Measurements from ENCODE around the gene EOLA2.
A peak's percentile ranks its signal among the peaks of the same experiment; 100 is the strongest.

The EOLA2 gene

DNA sequence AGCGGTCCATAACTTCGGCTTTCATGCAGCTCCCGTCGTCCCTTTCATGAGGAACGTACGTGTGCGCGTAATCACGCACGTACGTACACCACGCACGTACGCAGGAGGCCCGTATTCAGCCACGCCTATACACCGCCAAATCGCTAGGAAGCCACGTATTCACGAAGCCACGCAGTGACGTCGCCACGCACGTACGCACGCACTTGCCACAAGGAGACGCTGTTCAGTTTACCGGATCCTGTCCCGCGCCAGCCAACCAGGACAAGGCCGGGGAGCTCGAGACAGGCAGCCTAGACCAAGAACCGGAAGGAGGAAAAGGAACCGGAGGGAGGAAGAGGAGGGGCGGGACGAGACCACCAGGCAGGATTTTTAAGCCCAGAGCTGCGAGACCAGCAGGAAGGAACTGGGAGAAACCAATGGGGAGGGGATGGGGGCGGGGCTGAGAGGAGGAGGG lies at the start of gene EOLA2:
Gene EOLA2, minus strand, starts transcription at position 65 of the 454 bp plus-strand sequence. CDS start 4,617 bp downstream, outside the sequence.
- TF ChIP-seq RARB (CRISPR knock-in tag; IDR thresholded peaks at IDR 0.05) (no peak), ZFP3 (CRISPR knock-in tag; IDR thresholded peaks at IDR 0.05) (no peak), TCF4 (CRISPR knock-in tag; IDR thresholded peaks at IDR 0.05; ENCODE audit: borderline replicate concordance) (no peak), GLIS3 (CRISPR knock-in tag; IDR thresholded peaks at IDR 0.05) (no peak), TOX (CRISPR knock-in tag; IDR thresholded peaks at IDR 0.05; ENCODE audit: borderline replicate concordance) (no peak), BACH2 (CRISPR knock-in tag; IDR thresholded peaks at IDR 0.05; ENCODE audit: borderline replicate concordance) (no peak), ZNF565 (CRISPR knock-in tag; conservative IDR thresholded peaks at IDR 0.05; ENCODE audit: low read depth) (no peak), ISL1 (CRISPR knock-in tag; IDR thresholded peaks at IDR 0.05) (no peak), CSDC2 (CRISPR knock-in tag; IDR thresholded peaks at IDR 0.05) (no peak), ZC3H10 (CRISPR knock-in tag; IDR thresholded peaks at IDR 0.05) (no peak), ZNF8 (CRISPR knock-in tag; IDR thresholded peaks at IDR 0.05) (no peak), CSRNP3 (CRISPR knock-in tag; IDR thresholded peaks at IDR 0.05) (no peak), TSHZ2 (CRISPR knock-in tag; IDR thresholded peaks at IDR 0.05) (no peak), ZNF70 (CRISPR knock-in tag; IDR thresholded peaks at IDR 0.05) (no peak)
- TF ChIP-seq, protein P1, sequence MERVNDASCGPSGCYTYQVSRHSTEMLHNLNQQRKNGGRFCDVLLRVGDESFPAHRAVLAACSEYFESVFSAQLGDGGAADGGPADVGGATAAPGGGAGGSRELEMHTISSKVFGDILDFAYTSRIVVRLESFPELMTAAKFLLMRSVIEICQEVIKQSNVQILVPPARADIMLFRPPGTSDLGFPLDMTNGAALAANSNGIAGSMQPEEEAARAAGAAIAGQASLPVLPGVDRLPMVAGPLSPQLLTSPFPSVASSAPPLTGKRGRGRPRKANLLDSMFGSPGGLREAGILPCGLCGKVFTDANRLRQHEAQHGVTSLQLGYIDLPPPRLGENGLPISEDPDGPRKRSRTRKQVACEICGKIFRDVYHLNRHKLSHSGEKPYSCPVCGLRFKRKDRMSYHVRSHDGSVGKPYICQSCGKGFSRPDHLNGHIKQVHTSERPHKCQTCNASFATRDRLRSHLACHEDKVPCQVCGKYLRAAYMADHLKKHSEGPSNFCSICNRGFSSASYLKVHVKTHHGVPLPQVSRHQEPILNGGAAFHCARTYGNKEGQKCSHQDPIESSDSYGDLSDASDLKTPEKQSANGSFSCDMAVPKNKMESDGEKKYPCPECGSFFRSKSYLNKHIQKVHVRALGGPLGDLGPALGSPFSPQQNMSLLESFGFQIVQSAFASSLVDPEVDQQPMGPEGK (CRISPR knock-in tag; IDR thresholded peaks at IDR 0.05; ENCODE audit: borderline replicate concordance): no peak
- ATAC-seq: peak; percentile 69

DNA sequence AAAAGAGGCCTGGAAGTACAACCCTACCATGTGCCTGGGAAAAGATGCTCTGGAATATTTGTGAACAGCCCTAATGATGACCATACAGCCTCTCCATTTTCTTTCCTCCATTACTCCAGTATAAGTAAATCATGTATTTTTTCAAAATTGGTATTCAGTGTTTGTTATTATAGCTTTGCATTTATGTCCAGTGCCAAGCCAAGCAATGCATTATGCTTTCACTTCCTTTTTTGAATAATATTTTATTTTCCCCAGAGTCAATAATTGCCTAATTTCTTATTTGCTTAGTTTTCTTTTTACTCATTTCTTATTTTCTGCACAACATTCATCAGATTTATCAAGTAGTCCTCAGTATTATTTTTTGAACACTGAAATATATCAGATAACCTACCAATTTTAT lies 49.3 kb upstream of the EOLA2 start:
- no peak for ATAC-seq

DNA sequence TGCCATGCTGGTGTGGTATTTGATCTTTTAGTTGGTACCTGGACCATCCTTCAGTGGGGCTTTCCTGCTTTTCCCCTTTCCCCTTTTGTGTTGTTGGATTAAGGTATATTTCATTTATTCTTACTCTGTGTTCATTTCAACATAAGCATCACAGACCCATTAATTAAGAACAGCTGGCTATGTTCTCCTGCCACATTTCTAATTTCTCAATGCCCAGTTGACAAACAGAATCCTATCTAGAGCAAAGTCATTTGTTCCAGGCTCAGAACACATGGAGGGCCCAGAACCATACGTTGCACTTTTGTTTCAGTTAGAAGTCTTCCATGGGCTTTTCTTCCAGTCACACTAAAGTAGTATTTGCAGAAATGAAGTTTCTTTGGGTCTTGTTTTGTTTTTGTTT lies 46.1 kb upstream of the EOLA2 start:
- TF ChIP-seq GLIS3 (CRISPR knock-in tag; IDR thresholded peaks at IDR 0.05) (no peak), BACH2 (CRISPR knock-in tag; IDR thresholded peaks at IDR 0.05; ENCODE audit: borderline replicate concordance) (no peak), ESRRG (CRISPR knock-in tag; IDR thresholded peaks at IDR 0.05) (no peak), ZNF8 (CRISPR knock-in tag; IDR thresholded peaks at IDR 0.05) (no peak), ZC3H10 (CRISPR knock-in tag; IDR thresholded peaks at IDR 0.05) (no peak), ZNF565 (CRISPR knock-in tag; conservative IDR thresholded peaks at IDR 0.05; ENCODE audit: low read depth) (no peak), ZFP30 (CRISPR knock-in tag; IDR thresholded peaks at IDR 0.05) (no peak), TSHZ2 (CRISPR knock-in tag; IDR thresholded peaks at IDR 0.05) (no peak), ISL1 (CRISPR knock-in tag; IDR thresholded peaks at IDR 0.05) (no peak), TOX (CRISPR knock-in tag; IDR thresholded peaks at IDR 0.05; ENCODE audit: borderline replicate concordance) (no peak), CSRNP3 (CRISPR knock-in tag; IDR thresholded peaks at IDR 0.05) (no peak), ARNTL (CRISPR knock-in tag; IDR thresholded peaks at IDR 0.05; ENCODE audit: borderline replicate concordance, low read depth) (no peak), RARB (CRISPR knock-in tag; IDR thresholded peaks at IDR 0.05) (no peak)
- TF ChIP-seq, protein P1 (CRISPR knock-in tag; IDR thresholded peaks at IDR 0.05; ENCODE audit: borderline replicate concordance): no peak
- ATAC-seq: no peak

More for the DNA sequence above, 49.3 kb upstream of the EOLA2 start:
- TF ChIP-seq OSR1 (CRISPR knock-in tag; IDR thresholded peaks at IDR 0.05) (no peak), TOX (CRISPR knock-in tag; IDR thresholded peaks at IDR 0.05; ENCODE audit: borderline replicate concordance) (no peak), ZC3H10 (CRISPR knock-in tag; IDR thresholded peaks at IDR 0.05) (no peak), ESRRG (CRISPR knock-in tag; IDR thresholded peaks at IDR 0.05) (no peak)

All from SK-N-SH treated with all-trans-retinoic acid at 6 μM for 48 hours (cell line).